Stomach (tissue), 9 donors: ENCODE results near the gene ADNP2. TPM values are rescaled to one million over a fixed set of nuclear protein-coding genes. Genes with fewer than 3 reads are reported as not detected.

Source experiments
- DNase-seq, 2 donors: peaks; one replicate each; pipeline versions ENCODE4 v3.0.0 to v3.0.0-alpha.2; 2013 to 2019
- H3K27ac ChIP-seq, 5 donors: fragments of 200-600 bp in 4 of 5; sonication (generic) in 4 of 5; one replicate each; pipeline ENCODE4 v1.5.1; 2013 to 2019; ENCODE audit warnings: mild to moderate bottlenecking in 1 of 5, moderate library complexity in 1 of 5
- H3K27me3 ChIP-seq, 3 donors: fragments of 200-600 bp; sonication (generic); one replicate each; pipeline ENCODE4 v1.5.1; 2017 to 2019; ENCODE audit warnings: mixed run types in 1 of 3
- H3K36me3 ChIP-seq, 4 donors: fragments of 200-600 bp; sonication (generic); 1 replicate in 3 of 4; 2 replicates in 1 of 4; pipeline ENCODE4 v1.5.1; 2016 to 2019
- H3K4me1 ChIP-seq, 4 donors: fragments of 200-600 bp; sonication (generic); one replicate each; pipeline ENCODE4 v1.5.1; 2016 to 2019
- H3K4me3 ChIP-seq, 4 donors: fragments of 200-600 bp; sonication (generic) in 3 of 4; one replicate each; pipeline ENCODE4 v1.5.1; 2016 to 2019; ENCODE audit warnings: mild to moderate bottlenecking in 1 of 4
- H3K9me3 ChIP-seq, 4 donors: fragments of 200-600 bp; sonication (generic); one replicate each; pipeline ENCODE4 v1.5.1; 2016 to 2019
- CTCF ChIP-seq, 7 experiments: fragments of 450-650 bp in 4 of 7; fragments of 200-600 bp in 3 of 7; sonication (generic) in 3 of 7; IDR thresholded peaks; one replicate each; pipeline ENCODE4 v1.5.1; 2016 to 2019; ENCODE audit warnings: antibody characterized with exemption in 7 of 7, control low read depth in 2 of 7, mild to moderate bottlenecking in 1 of 7
- EP300 ChIP-seq: sonication (generic); formaldehyde crosslinking; IDR thresholded peaks from one replicate; pipeline ENCODE4 v1.6.1; 2017; ENCODE audit warnings: antibody characterized with exemption
- POLR2A ChIP-seq, 4 donors: fragments of 450-650 bp; IDR thresholded peaks; one replicate each; pipeline ENCODE4 v1.6.1; 2016; ENCODE audit warnings: antibody characterized with exemption in 4 of 4, control low read depth in 2 of 4, mild to moderate bottlenecking in 1 of 4, moderate library complexity in 1 of 4
- POLR2AphosphoS5 ChIP-seq, 3 donors: sonication (generic); formaldehyde crosslinking; IDR thresholded peaks; one replicate each; pipeline ENCODE4 v1.6.1; 2016; ENCODE audit warnings: antibody characterized with exemption in 3 of 3
- WGBS, 5 donors: extraction: QIAGEN DNeasy Blood & Tissue Kit in 3 of 5; methylation state at CpG; one replicate each; pipeline versions ENCODE4 v1.1.5 to v1.1.7; 2013 to 2018; 5-methylcytosine and 5-hydroxymethylcytosine counted together
- intact Hi-C: fragments of 100-400 bp; cut with DNase I; formaldehyde crosslinking; loops from one replicate; pipeline ENCODE4 v1.15.1; 2023; ENCODE audit warnings: low total_unique reads
- polyA plus RNA-seq, 3 donors: library from polyadenylated mRNA; stranded (reverse); fragments of 200-250 nt; gene quantifications; one replicate each; pipeline ENCODE4 v1.2.3, GENCODE V29; 2013
- total RNA-seq, 5 donors: library from RNA; depleted of rRNA; stranded (reverse); fragments of >200 nt; gene quantifications; one replicate each; pipeline versions ENCODE4 v1.1.0 to v1.2.3, GENCODE V29; 2014 to 2016
- donor health status: healthy with polysubstance abuse.
- donor health status: Bipolar disorder and iron deficiency.
- donor health status: healthy.

The ADNP2 gene
- total and polyA plus RNA-seq, 8 donors = 4.2 to 24.6 (median 10.8) TPM

DNA sequence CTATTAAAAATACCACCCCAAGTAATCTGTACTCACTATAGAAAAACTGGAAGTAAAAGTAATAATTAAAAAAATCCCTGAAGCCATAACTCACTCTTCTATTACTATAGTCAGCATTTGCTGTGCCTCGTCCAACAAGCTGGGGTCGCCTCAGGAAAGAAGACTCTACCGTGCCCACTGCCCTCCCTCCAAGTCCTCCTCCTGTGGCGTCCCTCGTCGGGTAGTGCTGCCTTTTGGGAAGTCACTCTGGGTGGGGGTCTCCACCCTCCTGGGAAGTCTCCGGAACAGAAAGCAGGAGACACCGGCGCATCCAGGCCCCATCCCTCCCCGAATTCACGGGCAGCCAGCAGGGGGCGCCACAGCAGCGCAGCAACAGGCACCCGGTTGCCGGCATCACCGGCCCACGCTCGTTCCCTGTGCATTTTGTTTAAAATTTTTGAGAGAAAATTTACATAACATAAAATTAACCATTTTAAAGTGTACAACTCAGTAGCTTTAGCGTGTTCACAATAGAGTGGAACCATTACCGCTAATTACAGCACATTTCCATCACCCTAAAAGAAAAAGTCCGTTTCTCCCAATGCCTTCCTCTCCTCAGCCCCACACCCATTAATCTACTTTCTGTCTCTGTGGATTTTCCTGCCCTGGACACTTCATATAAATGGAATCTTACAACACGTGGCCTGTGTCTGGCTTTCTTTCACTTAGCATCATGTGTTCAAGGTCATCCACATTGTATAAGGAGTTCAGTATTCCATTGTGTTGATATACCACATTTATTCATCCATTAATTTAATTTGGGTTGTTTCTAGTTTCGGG, 62.2 kb downstream of the ADNP2 start:
- H3K4me1 ChIP-seq = peaks cover 0 to 13% (median 6%) of the 10 kb centered on the region in 4 donors
- intact Hi-C loops = no loop called here
- DNase-seq = peak; percentile 61 to 72
- no peaks in the 10 kb centered on the region for H3K9me3 ChIP-seq
- peaks cover 0 to 8% (median 4%) of the 10 kb centered on the region in 3 donors for H3K27me3 ChIP-seq
- TF ChIP-seq CTCF (IDR thresholded peaks at IDR 0.05) (peak in 5 of 7 experiments; percentile 40 to 80 (median 61)), POLR2A (IDR thresholded peaks at IDR 0.05) (no peak)
- peak overlapping the region in 1 of 5 donors; percentile 27 for H3K27ac ChIP-seq
- H3K36me3 ChIP-seq = no peaks in the 10 kb centered on the region
- H3K4me3 ChIP-seq = peak overlapping the region in 3 of 4 donors; percentile 19 to 25 (median 22)
- 28 to 45% (median 42%) methylated on average over 21 to 23 of the region's 23 CpGs for WGBS, 5 donors

- Histone ChIP-seq H3K4me1 (peaks cover 0 to 17% (median 6%) of the 10 kb centered on the region in 4 donors), H3K27me3 (peaks cover 0 to 8% (median 4%) of the 10 kb centered on the region in 3 donors), H3K27ac (no peak overlapping the region), H3K4me3 (no peak overlapping the region), H3K36me3 (no peaks in the 10 kb centered on the region), H3K9me3 (no peaks in the 10 kb centered on the region)
- DNase-seq = no peak
- intact Hi-C loops = no loop called here
- TF ChIP-seq EP300 (no peak), POLR2A (IDR thresholded peaks at IDR 0.05) (no peak), CTCF (IDR thresholded peaks at IDR 0.05) (no peak), POLR2AphosphoS5 (IDR thresholded peaks at IDR 0.05) (no peak)
- WGBS, 5 donors = 68 to 88% (median 78%) methylated on average over 4 of the region's 4 CpGs
Observed at GRCh38 chr18:80172056-80172455, 63.0 kb downstream of the ADNP2 start.

GRCh38 chr18:80173060-80173459, 64.0 kb downstream of the ADNP2 start:
- peaks cover 0 to 8% (median 4%) of the 10 kb centered on the region in 3 donors for H3K27me3 ChIP-seq
- no peaks in the 10 kb centered on the region for H3K36me3 ChIP-seq
- TF ChIP-seq CTCF (IDR thresholded peaks at IDR 0.05) (no peak), EP300 (no peak), POLR2AphosphoS5 (IDR thresholded peaks at IDR 0.05) (no peak), POLR2A (IDR thresholded peaks at IDR 0.05) (no peak)
- 86 to 93% (median 91%) methylated on average over 10 of the region's 10 CpGs for WGBS, 5 donors
- H3K9me3 ChIP-seq = no peaks in the 10 kb centered on the region
- intact Hi-C loops = no loop called here
- no peak for DNase-seq
- H3K4me1 ChIP-seq = peaks cover 0 to 21% (median 6%) of the 10 kb centered on the region in 4 donors
- H3K27ac ChIP-seq = no peak overlapping the region
- H3K4me3 ChIP-seq = no peak overlapping the region

- WGBS, 5 donors = 77 to 82% (median 78%) methylated on average over 18 of the region's 18 CpGs
Observed at GRCh38 chr18:80175451-80176204, 66.6 kb downstream of the ADNP2 start.

More at GRCh38 chr18:80175451-80176204, 66.6 kb downstream of the ADNP2 start:
- DNase-seq = peak in 1 of 2 donors; percentile 43
- H3K4me3 ChIP-seq = no peak overlapping the region
- H3K36me3 ChIP-seq = no peaks in the 10 kb centered on the region
- no peak for TF ChIP-seq POLR2AphosphoS5 (IDR thresholded peaks at IDR 0.05)
- TF ChIP-seq POLR2A (IDR thresholded peaks at IDR 0.05) = no peak
- TF ChIP-seq EP300 = no peak
- peak overlapping the region in 1 of 5 donors; percentile 9 for H3K27ac ChIP-seq
- intact Hi-C loops = no loop called here
- peaks cover 0 to 20% (median 6%) of the 10 kb centered on the region in 4 donors for H3K4me1 ChIP-seq
- no peaks in the 10 kb centered on the region for H3K9me3 ChIP-seq
- peaks cover 0 to 8% (median 4%) of the 10 kb centered on the region in 3 donors for H3K27me3 ChIP-seq
